ENCODE data around the gene GRK2.

The GRK2 gene

GRCh38 chr11:67293090-67293489 lies 26.8 kb downstream of the GRK2 start:
- Histone ChIP-seq H4K20me1 (ENCODE audit: insufficient read depth, low read length) (no peaks in the 10 kb centered on the region), H3K36me3 (replicated peaks; ENCODE audit: low read depth, low read length) (peaks cover 58% of the 10 kb centered on the region), H2AFZ (ENCODE audit: low read depth, low read length) (no peak overlapping the region), H3K4me1 (ENCODE audit: low read length) (peaks cover 9% of the 10 kb centered on the region), H3K9ac (ENCODE audit: low read length) (no peak overlapping the region), H3K4me2 (ENCODE audit: low read length) (no peak overlapping the region), H3K4me3 (ENCODE audit: low read length) (no peak overlapping the region), H3K27me3 (ENCODE audit: low read depth, low read length) (no peaks in the 10 kb centered on the region), H3K79me2 (ENCODE audit: low read length) (peaks cover 14% of the 10 kb centered on the region), H3K9me3 (ENCODE audit: insufficient read depth, low read length) (peaks cover 11% of the 10 kb centered on the region; the same call in 1 of the 2 replicates), H3K27ac (ENCODE audit: low read length) (no peak overlapping the region)
- TF ChIP-seq EZH2phosphoT487 (IDR thresholded peaks at IDR 0.05; ENCODE audit: low read depth), result no peak
- no peak for TF ChIP-seq CTCF (IDR thresholded peaks at IDR 0.05; ENCODE audit: low read depth, low read length)

- Histone ChIP-seq H3K79me2 (ENCODE audit: low read length) (peaks cover under 1% of the 10 kb centered on the region), H3K4me1 (ENCODE audit: low read length) (no peaks in the 10 kb centered on the region), H3K36me3 (replicated peaks; ENCODE audit: low read depth, low read length) (peaks cover 73% of the 10 kb centered on the region), H3K4me2 (ENCODE audit: low read length) (no peak overlapping the region), H2AFZ (ENCODE audit: low read depth, low read length) (no peak overlapping the region), H3K4me3 (ENCODE audit: low read length) (no peak overlapping the region), H3K9me3 (ENCODE audit: insufficient read depth, low read length) (peaks cover 11% of the 10 kb centered on the region; the same call in 1 of the 2 replicates), H3K27me3 (ENCODE audit: low read depth, low read length) (no peaks in the 10 kb centered on the region), H4K20me1 (ENCODE audit: insufficient read depth, low read length) (no peaks in the 10 kb centered on the region), H3K9ac (ENCODE audit: low read length) (no peak overlapping the region), H3K27ac (ENCODE audit: low read length) (no peak overlapping the region)
- no peak for TF ChIP-seq EZH2phosphoT487 (IDR thresholded peaks at IDR 0.05; ENCODE audit: low read depth)
- TF ChIP-seq CTCF (IDR thresholded peaks at IDR 0.05; ENCODE audit: low read depth, low read length), result no peak
Observed at GRCh38 chr11:67295846-67296245, 29.6 kb downstream of the GRK2 start.

- no peak overlapping the region for H3K4me2 ChIP-seq (ENCODE audit: low read length)
- no peak for TF ChIP-seq EZH2phosphoT487 (IDR thresholded peaks at IDR 0.05; ENCODE audit: low read depth)
- no peak for TF ChIP-seq CTCF (IDR thresholded peaks at IDR 0.05; ENCODE audit: low read depth, low read length)
- H3K4me3 ChIP-seq (ENCODE audit: low read length), result no peak overlapping the region
- no peak overlapping the region for H3K9ac ChIP-seq (ENCODE audit: low read length)
- H3K36me3 ChIP-seq (replicated peaks; ENCODE audit: low read depth, low read length), result peaks cover 65% of the 10 kb centered on the region
- H3K9me3 ChIP-seq (ENCODE audit: insufficient read depth, low read length), result peaks cover 11% of the 10 kb centered on the region; the same call in 1 of the 2 replicates
- H4K20me1 ChIP-seq (ENCODE audit: insufficient read depth, low read length), result no peaks in the 10 kb centered on the region
- H2AFZ ChIP-seq (ENCODE audit: low read depth, low read length), result no peak overlapping the region
- no peaks in the 10 kb centered on the region for H3K27me3 ChIP-seq (ENCODE audit: low read depth, low read length)
- H3K4me1 ChIP-seq (ENCODE audit: low read length), result no peaks in the 10 kb centered on the region
- no peaks in the 10 kb centered on the region; the same call in 1 of the 2 replicates for H3K79me2 ChIP-seq (ENCODE audit: low read length)
- no peak overlapping the region for H3K27ac ChIP-seq (ENCODE audit: low read length)
Observed at GRCh38 chr11:67298786-67299185, 32.5 kb downstream of the GRK2 start.

GRCh38 chr11:67299471-67300191 lies 33.4 kb downstream of the GRK2 start:
- Histone ChIP-seq H3K27me3 (ENCODE audit: low read depth, low read length) (no peaks in the 10 kb centered on the region), H3K9me3 (ENCODE audit: insufficient read depth, low read length) (peaks cover 11% of the 10 kb centered on the region; the same call in 1 of the 2 replicates), H3K79me2 (ENCODE audit: low read length) (no peaks in the 10 kb centered on the region; the same call in 1 of the 2 replicates), H3K4me3 (ENCODE audit: low read length) (no peak overlapping the region), H2AFZ (ENCODE audit: low read depth, low read length) (no peak overlapping the region), H3K4me1 (ENCODE audit: low read length) (no peaks in the 10 kb centered on the region), H3K4me2 (ENCODE audit: low read length) (no peak overlapping the region), H4K20me1 (ENCODE audit: insufficient read depth, low read length) (no peaks in the 10 kb centered on the region), H3K36me3 (replicated peaks; ENCODE audit: low read depth, low read length) (peaks cover 56% of the 10 kb centered on the region), H3K9ac (ENCODE audit: low read length) (no peak overlapping the region), H3K27ac (ENCODE audit: low read length) (no peak overlapping the region)
- TF ChIP-seq CTCF (IDR thresholded peaks at IDR 0.05; ENCODE audit: low read depth, low read length), result no peak
- TF ChIP-seq EZH2phosphoT487 (IDR thresholded peaks at IDR 0.05; ENCODE audit: low read depth), result no peak
